IMR-90 (cell line): Measurements from ENCODE around the gene RIC8B. TPM values are rescaled to one million over a fixed set of nuclear protein-coding genes. Genes with fewer than 3 reads are reported as not detected.

Experiments
- ATAC-seq: fragments of 200-7000 bp; cut with Tn5 transposase; 2 replicates; pipeline ENCODE4 v1.9.1; 2020; ENCODE audit warnings: low read depth, mild to moderate bottlenecking, moderate library complexity
- BruUV-seq: library from RNA; stranded (reverse); fragments of 400-500 nt; replicated peaks from 2 replicates; lab custom pipeline; 2021; lab: Mats Ljungman, UMichigan
- CTCF ChIA-PET: fragments of 300-600 bp; formaldehyde crosslinking; extraction: SDS; loops from one replicate; lab custom pipeline; 2021; ENCODE audit warnings: antibody characterized with exemption; lab: Yijun Ruan, JAX
- POLR2A ChIA-PET: fragments of 300-600 bp; sonication (Branson Sonifier 250); formaldehyde crosslinking; loops from one replicate; lab custom pipeline; 2022; ENCODE audit warnings: antibody characterized with exemption; ENCODE audit not compliant: unreplicated experiment; lab: Charles Lee
- DNase-seq: peaks from one replicate; pipeline ENCODE4 v3.0.0; 2013
- H2AFZ ChIP-seq: replicated peaks from 2 replicates; pipeline ENCODE3; 2013; ENCODE audit warnings: low read length, mild to moderate bottlenecking; ENCODE audit not compliant: poor library complexity
- H2AK5ac ChIP-seq: 2 replicates; pipeline ENCODE4 v1.6.1; 2013; ENCODE audit warnings: low read depth, low read length, inconsistent platforms
- H2AK9ac ChIP-seq: replicated peaks from 2 replicates; pipeline ENCODE3; 2013; ENCODE audit warnings: mild to moderate bottlenecking, low read depth, low read length, moderate library complexity; ENCODE audit not compliant: poor library complexity
- H2BK120ac ChIP-seq: 2 replicates; pipeline ENCODE4 v1.6.1; 2013; ENCODE audit warnings: low read depth, low read length, inconsistent platforms
- H2BK15ac ChIP-seq: 3 replicates; pipeline ENCODE4 v1.6.1; 2013; ENCODE audit warnings: low read depth, low read length, inconsistent platforms
- H2BK20ac ChIP-seq: 2 replicates; pipeline ENCODE4 v1.6.1; 2013; ENCODE audit warnings: low read depth, mild to moderate bottlenecking, inconsistent platforms, low read length, moderate library complexity
- H2BK5ac ChIP-seq: 2 replicates; pipeline ENCODE4 v1.6.1; 2013; ENCODE audit warnings: mild to moderate bottlenecking, low read depth, low read length, inconsistent platforms; ENCODE audit not compliant: poor library complexity, severe bottlenecking
- H3K14ac ChIP-seq: replicated peaks from 2 replicates; pipeline ENCODE4 v1.6.1; 2013; ENCODE audit warnings: low read depth, low read length, inconsistent platforms
- H3K18ac ChIP-seq: 2 replicates; pipeline ENCODE4 v1.6.1; 2013; ENCODE audit warnings: low read depth, low read length, control low read depth
- H3K23ac ChIP-seq: 2 replicates; pipeline ENCODE4 v1.6.1; 2013; ENCODE audit warnings: low read depth, low read length, inconsistent platforms
- H3K27ac ChIP-seq: 2 replicates; pipeline ENCODE4 v1.5.1; 2013; ENCODE audit warnings: mild to moderate bottlenecking, control low read depth, low read length; ENCODE audit not compliant: insufficient read depth
- H3K27me3 ChIP-seq: 2 replicates; pipeline ENCODE4 v1.6.1; 2013; ENCODE audit warnings: low read length; ENCODE audit not compliant: control insufficient read depth, insufficient read depth
- H3K36me3 ChIP-seq: 2 replicates; pipeline ENCODE4 v1.6.1; 2013; ENCODE audit warnings: low read length, mixed read lengths; ENCODE audit not compliant: control insufficient read depth, insufficient read depth
- H3K4ac ChIP-seq: 2 replicates; pipeline ENCODE4 v1.6.1; 2013; ENCODE audit warnings: low read depth, low read length, inconsistent platforms
- H3K4me1 ChIP-seq: 2 replicates; pipeline ENCODE4 v1.6.1; 2013; ENCODE audit warnings: low read length, mixed read lengths; ENCODE audit not compliant: control insufficient read depth, insufficient read depth
- H3K4me2 ChIP-seq: 2 replicates; pipeline ENCODE4 v1.6.1; 2013; ENCODE audit warnings: low read depth, mild to moderate bottlenecking, control low read depth, low read length, moderate library complexity
- H3K4me3 ChIP-seq: 2 replicates; pipeline ENCODE4 v1.5.1; 2013; ENCODE audit warnings: low read depth, mild to moderate bottlenecking, control low read depth, low read length, moderate library complexity; ENCODE audit not compliant: insufficient read depth
- H3K56ac ChIP-seq: 2 replicates; pipeline ENCODE4 v1.6.1; 2013; ENCODE audit warnings: low read length, inconsistent platforms; ENCODE audit not compliant: insufficient read depth; ENCODE audit errors: extremely low read depth
- H3K79me1 ChIP-seq, 2 experiments: 2 replicates each; pipeline ENCODE4 v1.6.1; 2013; ENCODE audit warnings: low read length in 2 of 2, inconsistent platforms in 1 of 2, low read depth in 1 of 2
- H3K9ac ChIP-seq: 2 replicates; pipeline ENCODE4 v1.6.1; 2013; ENCODE audit warnings: low read depth, low read length, control low read depth
- H3K9me1 ChIP-seq: 2 replicates; pipeline ENCODE4 v1.6.1; 2013; ENCODE audit warnings: low read length, inconsistent platforms; ENCODE audit not compliant: insufficient read depth
- H3K9me3 ChIP-seq: 2 replicates; pipeline ENCODE4 v1.6.1; 2013; ENCODE audit warnings: low read length; ENCODE audit not compliant: control insufficient read depth, insufficient read depth
- H4K20me1 ChIP-seq: 2 replicates; pipeline ENCODE4 v1.6.1; 2013; ENCODE audit warnings: low read length, inconsistent platforms; ENCODE audit not compliant: insufficient read depth
- H4K5ac ChIP-seq: 2 replicates; pipeline ENCODE4 v1.6.1; 2013; ENCODE audit warnings: mild to moderate bottlenecking, low read depth, low read length, control low read depth
- H4K8ac ChIP-seq, 2 experiments: 2 replicates each; pipeline ENCODE4 v1.6.1; 2013; ENCODE audit warnings: low read depth in 2 of 2, low read length in 2 of 2, control low read depth in 1 of 2, inconsistent platforms in 1 of 2
- H4K91ac ChIP-seq: 2 replicates; pipeline ENCODE4 v1.6.1; 2013; ENCODE audit warnings: low read depth, low read length, inconsistent platforms; ENCODE audit not compliant: insufficient read depth
- BHLHE40 ChIP-seq: fragments of 150-350 bp; IDR thresholded peaks from 2 replicates; pipeline ENCODE4 v1.6.1; 2016; ENCODE audit warnings: mild to moderate bottlenecking, low read depth, low read length
- CEBPB ChIP-seq: IDR thresholded peaks from 2 replicates; pipeline ENCODE4 v1.6.1; 2012; ENCODE audit warnings: low read depth, low read length, improper control_type of control experiment
- CHD1 ChIP-seq: IDR thresholded peaks from 2 replicates; pipeline ENCODE4 v1.6.1; 2012; ENCODE audit warnings: low read depth, low read length, improper control_type of control experiment
- FOS ChIP-seq: fragments of 150-350 bp; IDR thresholded peaks from 2 replicates; pipeline ENCODE4 v1.6.1; 2016; ENCODE audit warnings: low read depth, low read length
- MAZ ChIP-seq: IDR thresholded peaks from 2 replicates; pipeline ENCODE4 v1.6.1; 2012; ENCODE audit warnings: low read depth, mild to moderate bottlenecking, low read length, improper control_type of control experiment, moderate library complexity, borderline replicate concordance
- MXI1 ChIP-seq: IDR thresholded peaks from 2 replicates; pipeline ENCODE4 v1.6.1; 2012; ENCODE audit warnings: low read depth, mild to moderate bottlenecking, low read length, moderate library complexity, borderline replicate concordance
- NFE2L2 ChIP-seq: fragments of 150-350 bp; IDR thresholded peaks from 2 replicates; pipeline ENCODE4 v1.6.1; 2016; ENCODE audit warnings: low read depth, mild to moderate bottlenecking, low read length
- POLR2A ChIP-seq: IDR thresholded peaks from 2 replicates; pipeline ENCODE4 v1.6.1; 2012; ENCODE audit warnings: mild to moderate bottlenecking, low read depth, low read length
- RCOR1 ChIP-seq: IDR thresholded peaks from 2 replicates; pipeline ENCODE4 v1.6.1; 2012; ENCODE audit warnings: mild to moderate bottlenecking, low read length, improper control_type of control experiment; ENCODE audit not compliant: insufficient replicate concordance
- RFX5 ChIP-seq: IDR thresholded peaks from 2 replicates; pipeline ENCODE4 v1.8.0; 2012; ENCODE audit warnings: low read depth, mild to moderate bottlenecking, low read length, moderate library complexity
- SMC3 ChIP-seq: fragments of 150-350 bp; IDR thresholded peaks from 2 replicates; pipeline ENCODE4 v1.6.1; 2016; ENCODE audit warnings: low read depth, mild to moderate bottlenecking, antibody characterized with exemption, low read length, moderate library complexity
- dilution Hi-C: fragments of 300-500 bp; cut with HindIII; formaldehyde crosslinking; loops from one replicate; pipeline ENCODE4 v1.14.3; 2018; ENCODE audit warnings: low sequenced_read_pairs; ENCODE audit not compliant: unreplicated experiment
- in situ Hi-C: fragments of 300-500 bp; cut with MboI; formaldehyde crosslinking; loops from 3 replicates; pipeline ENCODE4 v1.14.3; 2019; ENCODE audit warnings: low sequenced_read_pairs, inconsistent platforms, mixed read lengths
- intact Hi-C: fragments of 100-400 bp; cut with micrococcal nuclease; formaldehyde crosslinking; loops from 2 replicates; pipeline ENCODE4 v1.10.0; 2022
- polyA plus RNA-seq, 3 experiments: library from polyadenylated mRNA; depleted of rRNA; stranded (reverse); fragments of >200 nt; gene quantifications; 2 replicates each; pipeline ENCODE4 v1.2.3, GENCODE V29; 2012; ENCODE audit warnings: low replicate concordance in 1 of 3
- total RNA-seq: library from RNA; depleted of rRNA; stranded (reverse); fragments of >200 nt; gene quantifications from 2 replicates; pipeline ENCODE4 v1.2.3, GENCODE V29; 2012
- TF ChIP-seq, protein P1 (sequence below): fragments of 150-350 bp; IDR thresholded peaks from 2 replicates; pipeline ENCODE4 v1.6.1; 2016; ENCODE audit warnings: low read depth, mild to moderate bottlenecking, low read length, moderate library complexity, borderline replicate concordance

Gene RIC8B
- total and polyA plus RNA-seq, 2 of the 4 experiments (the other 2 are of a cell fraction) = 5.5 to 19.5 TPM

DNA sequence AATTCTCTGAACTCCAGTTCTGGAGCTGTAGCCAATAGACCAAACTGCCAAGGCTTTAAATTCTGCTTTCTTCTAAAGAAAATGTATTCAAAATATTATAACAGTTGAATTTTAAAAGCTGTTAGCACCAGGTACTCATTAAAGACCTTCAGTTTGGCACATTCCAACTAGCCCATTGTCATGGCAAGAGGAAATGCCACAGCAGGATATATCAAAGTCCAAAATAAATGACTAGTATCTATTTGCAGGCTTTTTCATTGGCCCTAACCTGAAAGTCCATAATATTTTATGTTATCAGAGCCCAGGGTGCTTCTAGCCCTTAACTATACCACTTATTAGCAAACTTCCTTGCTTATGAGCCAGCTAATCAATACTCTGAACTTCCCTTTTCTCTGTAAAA lies 3.1 kb upstream of the RIC8B start:
- no TSS peak for BruUV-seq
- ChIA-PET POLR2A (no interaction called here), CTCF (no interaction called here)
- Histone ChIP-seq H2BK5ac (no peak overlapping the region), H2AK5ac (no peak overlapping the region), H4K20me1 (no peaks in the 10 kb centered on the region), H3K18ac (no peak overlapping the region), H3K4me2 (no peak overlapping the region), H2BK15ac (no peak overlapping the region), H3K79me1 (peaks cover 13 to 18% of the 10 kb centered on the region in 2 experiments), H3K4me3 (no peak overlapping the region), H3K9me3 (no peaks in the 10 kb centered on the region), H3K4ac (no peak overlapping the region), H4K91ac (no peak overlapping the region), H2AFZ (no peak overlapping the region), H3K56ac (no peak overlapping the region), H2AK9ac (no peak overlapping the region), H3K4me1 (peaks cover 1% of the 10 kb centered on the region), H3K27me3 (peaks cover 5% of the 10 kb centered on the region), H2BK120ac (no peak overlapping the region), H3K14ac (no peak overlapping the region), H3K27ac (no peak overlapping the region), H3K36me3 (no peaks in the 10 kb centered on the region), H4K5ac (no peak overlapping the region), H4K8ac (no peak overlapping the region), H3K9me1 (no peaks in the 10 kb centered on the region), H3K9ac (no peak overlapping the region), H2BK20ac (no peak overlapping the region), H3K23ac (no peak overlapping the region)
- DNase-seq = no peak
- intact Hi-C loops (loop anchor here (10.0 kb wide), 2 partner anchors 143 to 417 kb away; partner anchors contain the start of gene POLR3B), dilution Hi-C loops (no loop called here), in situ Hi-C loops (no loop called here)
- TF ChIP-seq RCOR1 (no peak), RFX5 (no peak), CEBPB (no peak), POLR2A (no peak), BHLHE40 (no peak), MAZ (no peak), NFE2L2 (no peak), CHD1 (no peak), SMC3 (no peak), FOS (no peak), MXI1 (no peak)
- TF ChIP-seq, protein P1, sequence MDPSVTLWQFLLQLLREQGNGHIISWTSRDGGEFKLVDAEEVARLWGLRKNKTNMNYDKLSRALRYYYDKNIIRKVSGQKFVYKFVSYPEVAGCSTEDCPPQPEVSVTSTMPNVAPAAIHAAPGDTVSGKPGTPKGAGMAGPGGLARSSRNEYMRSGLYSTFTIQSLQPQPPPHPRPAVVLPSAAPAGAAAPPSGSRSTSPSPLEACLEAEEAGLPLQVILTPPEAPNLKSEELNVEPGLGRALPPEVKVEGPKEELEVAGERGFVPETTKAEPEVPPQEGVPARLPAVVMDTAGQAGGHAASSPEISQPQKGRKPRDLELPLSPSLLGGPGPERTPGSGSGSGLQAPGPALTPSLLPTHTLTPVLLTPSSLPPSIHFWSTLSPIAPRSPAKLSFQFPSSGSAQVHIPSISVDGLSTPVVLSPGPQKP = no peak
- no peak for ATAC-seq
